Thyroid gland (tissue), 4 donors: ENCODE measurements around the gene RASGRP1.

Source experiments
- CTCF ChIP-seq, 6 experiments: fragments of 200-600 bp in 3 of 6; fragments of 450-650 bp in 3 of 6; sonication (generic) in 3 of 6; IDR thresholded peaks; one replicate each; pipeline ENCODE4 v1.5.1; 2016 to 2019; ENCODE audit warnings: antibody characterized with exemption in 6 of 6, mild to moderate bottlenecking in 2 of 6, inconsistent platforms in 1 of 6, moderate library complexity in 1 of 6
- POLR2A ChIP-seq, 2 donors: fragments of 450-650 bp; IDR thresholded peaks; one replicate each; pipeline ENCODE4 v1.6.1; 2017; ENCODE audit warnings: antibody characterized with exemption in 2 of 2, mild to moderate bottlenecking in 2 of 2, moderate library complexity in 1 of 2

DNA sequence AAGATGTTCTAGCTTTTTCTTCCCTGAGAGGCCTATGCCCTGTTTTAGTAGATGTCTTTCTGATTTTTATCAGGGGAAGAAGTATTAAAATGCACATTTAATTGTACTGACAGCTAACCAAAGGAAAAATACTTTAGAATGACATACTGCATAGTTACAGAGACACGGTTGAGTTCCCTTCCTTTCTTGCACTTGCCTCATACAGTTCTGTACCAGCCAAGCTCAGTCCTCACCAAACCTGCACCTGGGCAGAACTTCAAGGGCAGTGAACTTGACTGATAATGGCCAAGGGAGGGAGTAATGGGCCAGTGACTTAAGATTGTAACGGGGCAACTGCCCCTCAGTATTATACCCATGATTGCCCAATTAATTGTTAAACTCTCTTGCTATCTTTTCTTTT, 34.1 kb upstream of the RASGRP1 start:
- TF ChIP-seq CTCF (IDR thresholded peaks at IDR 0.05) (no peak), POLR2A (IDR thresholded peaks at IDR 0.05) (no peak)
